GM13976 (cell line): Measurements from ENCODE around the gene LCN6.

Experiments used
- DNase-seq: peaks from one replicate; pipeline ENCODE4 v3.0.0; 2012; ENCODE audit warnings: low spot score
- CTCF ChIP-seq: IDR thresholded peaks from 2 replicates; pipeline ENCODE4 v1.5.1; 2012; ENCODE audit warnings: borderline replicate concordance, mild to moderate bottlenecking; ENCODE audit not compliant: insufficient read depth; ENCODE audit errors: extremely low read depth, missing control alignments, control extremely low read depth
- in situ Hi-C: fragments of 300-500 bp; cut with MboI; formaldehyde crosslinking; loops from one replicate; pipeline ENCODE4 v1.12.0; 2022; ENCODE audit warnings: low sequenced_read_pairs, mixed read lengths, inconsistent platforms; ENCODE audit not compliant: unreplicated experiment

The LCN6 gene

GRCh38 chr9:136753371-136754058, 5.2 kb upstream of the LCN6 start:
- in situ Hi-C loops = no loop called here
- no peak for DNase-seq
- TF ChIP-seq CTCF = no peak

GRCh38 chr9:136751814-136752213, 3.5 kb upstream of the LCN6 start:
- DNase-seq = no peak
- TF ChIP-seq CTCF = no peak

GRCh38 chr9:136751244-136751643, 2.9 kb upstream of the LCN6 start:
- in situ Hi-C loops = no loop called here
- no peak for TF ChIP-seq CTCF
- DNase-seq = no peak

More at GRCh38 chr9:136751814-136752213, 3.5 kb upstream of the LCN6 start:
- in situ Hi-C loops = no loop called here

- no peak for DNase-seq
- in situ Hi-C loops = no loop called here
- no peak for TF ChIP-seq CTCF
These were observed 2.2 kb upstream of the LCN6 start for GRCh38 chr9:136750526-136750925.

- DNase-seq = no peak
- no peak for TF ChIP-seq CTCF
- in situ Hi-C loops = no loop called here
These were observed 614 bp upstream of the LCN6 start for GRCh38 chr9:136748666-136749611.

GRCh38 chr9:136747161-136748060, 914 bp downstream of the LCN6 start:
- no peak for TF ChIP-seq CTCF
- DNase-seq = no peak
- in situ Hi-C loops = no loop called here
